ENCODE results near the gene LRRC37B. TPM values are rescaled to one million over a fixed set of nuclear protein-coding genes. Genes with fewer than 3 reads are reported as not detected.
"Not testable (repeated sequence)": the region's sequence is repeated elsewhere in the genome, so short reads cannot be mapped to it uniquely, and the experiment has no call there.

Gene LRRC37B
- polyA plus RNA-seq, 1 donor from 2014 or later = 39.6 TPM

GRCh38 chr17:32061840-32062239 is 54.7 kb downstream of the LRRC37B start:
- not testable (repeated sequence) for H3F3A ChIP-seq (ENCODE audit: insufficient read depth, low read length, poor library complexity, severe bottlenecking); H3K27ac ChIP-seq (ENCODE audit: low read length); H3K9me3 ChIP-seq (ENCODE audit: low read length); H3K9me2 ChIP-seq (ENCODE audit: insufficient read depth, low read length); H3K27me3 ChIP-seq (ENCODE audit: insufficient read depth, low read depth, low read length); H3K4me2 ChIP-seq (ENCODE audit: low read length); H3K79me2 ChIP-seq (replicated peaks; ENCODE audit: insufficient read depth, low read length); H3K4me3 ChIP-seq (ENCODE audit: low read length); H3K9ac ChIP-seq (ENCODE audit: low read length); H4K20me1 ChIP-seq (ENCODE audit: insufficient read depth); H2AFZ ChIP-seq (ENCODE audit: low read depth, low read length); H3K36me3 ChIP-seq (ENCODE audit: insufficient read depth, low read length)

- H3K9ac ChIP-seq (ENCODE audit: low read length); H3K9me3 ChIP-seq (ENCODE audit: low read length); H3K9me2 ChIP-seq (ENCODE audit: insufficient read depth, low read length); H2AFZ ChIP-seq (ENCODE audit: low read depth, low read length); H4K20me1 ChIP-seq (ENCODE audit: insufficient read depth); H3K4me3 ChIP-seq (ENCODE audit: low read length); H3F3A ChIP-seq (ENCODE audit: insufficient read depth, low read length, poor library complexity, severe bottlenecking); H3K36me3 ChIP-seq (ENCODE audit: insufficient read depth, low read length); H3K79me2 ChIP-seq (replicated peaks; ENCODE audit: insufficient read depth, low read length); H3K4me2 ChIP-seq (ENCODE audit: low read length); H3K27ac ChIP-seq (ENCODE audit: low read length); H3K27me3 ChIP-seq (ENCODE audit: insufficient read depth, low read depth, low read length): not testable (repeated sequence)
Measured at GRCh38 chr17:32064091-32064490, 56.9 kb downstream of the LRRC37B start.

GRCh38 chr17:32066123-32066680 is 59.0 kb downstream of the LRRC37B start:
- H3K9me3 ChIP-seq (ENCODE audit: low read length); H3K36me3 ChIP-seq (ENCODE audit: insufficient read depth, low read length); H3K4me3 ChIP-seq (ENCODE audit: low read length); H3F3A ChIP-seq (ENCODE audit: insufficient read depth, low read length, poor library complexity, severe bottlenecking); H3K79me2 ChIP-seq (replicated peaks; ENCODE audit: insufficient read depth, low read length); H4K20me1 ChIP-seq (ENCODE audit: insufficient read depth); H3K9ac ChIP-seq (ENCODE audit: low read length); H3K4me2 ChIP-seq (ENCODE audit: low read length); H3K9me2 ChIP-seq (ENCODE audit: insufficient read depth, low read length); H3K27me3 ChIP-seq (ENCODE audit: insufficient read depth, low read depth, low read length); H2AFZ ChIP-seq (ENCODE audit: low read depth, low read length); H3K27ac ChIP-seq (ENCODE audit: low read length): not testable (repeated sequence)

GRCh38 chr17:32066863-32067642 is 59.9 kb downstream of the LRRC37B start:
- not testable (repeated sequence) for H3K4me3 ChIP-seq (ENCODE audit: low read length); H3K9ac ChIP-seq (ENCODE audit: low read length); H3K9me2 ChIP-seq (ENCODE audit: insufficient read depth, low read length); H3F3A ChIP-seq (ENCODE audit: insufficient read depth, low read length, poor library complexity, severe bottlenecking); H3K27ac ChIP-seq (ENCODE audit: low read length); H3K9me3 ChIP-seq (ENCODE audit: low read length); H3K4me2 ChIP-seq (ENCODE audit: low read length); H3K36me3 ChIP-seq (ENCODE audit: insufficient read depth, low read length); H4K20me1 ChIP-seq (ENCODE audit: insufficient read depth); H3K79me2 ChIP-seq (replicated peaks; ENCODE audit: insufficient read depth, low read length); H2AFZ ChIP-seq (ENCODE audit: low read depth, low read length); H3K27me3 ChIP-seq (ENCODE audit: insufficient read depth, low read depth, low read length)

GRCh38 chr17:32069067-32069466 is 61.9 kb downstream of the LRRC37B start:
- H3K9ac ChIP-seq (ENCODE audit: low read length); H2AFZ ChIP-seq (ENCODE audit: low read depth, low read length); H3K36me3 ChIP-seq (ENCODE audit: insufficient read depth, low read length); H4K20me1 ChIP-seq (ENCODE audit: insufficient read depth); H3F3A ChIP-seq (ENCODE audit: insufficient read depth, low read length, poor library complexity, severe bottlenecking); H3K4me2 ChIP-seq (ENCODE audit: low read length); H3K79me2 ChIP-seq (replicated peaks; ENCODE audit: insufficient read depth, low read length); H3K9me3 ChIP-seq (ENCODE audit: low read length); H3K27ac ChIP-seq (ENCODE audit: low read length); H3K9me2 ChIP-seq (ENCODE audit: insufficient read depth, low read length); H3K27me3 ChIP-seq (ENCODE audit: insufficient read depth, low read depth, low read length); H3K4me3 ChIP-seq (ENCODE audit: low read length): not testable (repeated sequence)

- H3K79me2 ChIP-seq (replicated peaks; ENCODE audit: insufficient read depth, low read length); H3K9me3 ChIP-seq (ENCODE audit: low read length); H3K27ac ChIP-seq (ENCODE audit: low read length); H3K4me2 ChIP-seq (ENCODE audit: low read length); H3K9ac ChIP-seq (ENCODE audit: low read length); H3K9me2 ChIP-seq (ENCODE audit: insufficient read depth, low read length); H3K36me3 ChIP-seq (ENCODE audit: insufficient read depth, low read length); H2AFZ ChIP-seq (ENCODE audit: low read depth, low read length); H3F3A ChIP-seq (ENCODE audit: insufficient read depth, low read length, poor library complexity, severe bottlenecking); H3K27me3 ChIP-seq (ENCODE audit: insufficient read depth, low read depth, low read length); H3K4me3 ChIP-seq (ENCODE audit: low read length); H4K20me1 ChIP-seq (ENCODE audit: insufficient read depth): not testable (repeated sequence)
Measured at GRCh38 chr17:32071961-32072360, 64.8 kb downstream of the LRRC37B start.

- not testable (repeated sequence) for H3K9ac ChIP-seq (ENCODE audit: low read length)
Measured at GRCh38 chr17:32073131-32073530, 65.9 kb downstream of the LRRC37B start.

GRCh38 chr17:32079753-32080152 is 72.6 kb downstream of the LRRC37B start:
- H3K27me3 ChIP-seq (ENCODE audit: insufficient read depth, low read depth, low read length); H3F3A ChIP-seq (ENCODE audit: insufficient read depth, low read length, poor library complexity, severe bottlenecking); H2AFZ ChIP-seq (ENCODE audit: low read depth, low read length); H3K36me3 ChIP-seq (ENCODE audit: insufficient read depth, low read length); H3K27ac ChIP-seq (ENCODE audit: low read length); H3K9me3 ChIP-seq (ENCODE audit: low read length); H4K20me1 ChIP-seq (ENCODE audit: insufficient read depth); H3K9me2 ChIP-seq (ENCODE audit: insufficient read depth, low read length); H3K4me2 ChIP-seq (ENCODE audit: low read length); H3K9ac ChIP-seq (ENCODE audit: low read length); H3K79me2 ChIP-seq (replicated peaks; ENCODE audit: insufficient read depth, low read length): not testable (repeated sequence)
- H3K4me3 ChIP-seq (ENCODE audit: low read length) = peak overlapping the region; percentile 49

More at GRCh38 chr17:32073131-32073530, 65.9 kb downstream of the LRRC37B start:
- not testable (repeated sequence) for H3K79me2 ChIP-seq (replicated peaks; ENCODE audit: insufficient read depth, low read length); H3F3A ChIP-seq (ENCODE audit: insufficient read depth, low read length, poor library complexity, severe bottlenecking); H2AFZ ChIP-seq (ENCODE audit: low read depth, low read length); H3K36me3 ChIP-seq (ENCODE audit: insufficient read depth, low read length); H3K27me3 ChIP-seq (ENCODE audit: insufficient read depth, low read depth, low read length); H3K4me2 ChIP-seq (ENCODE audit: low read length); H3K27ac ChIP-seq (ENCODE audit: low read length); H4K20me1 ChIP-seq (ENCODE audit: insufficient read depth); H3K9me3 ChIP-seq (ENCODE audit: low read length); H3K9me2 ChIP-seq (ENCODE audit: insufficient read depth, low read length); H3K4me3 ChIP-seq (ENCODE audit: low read length)
